ENCODE data around the gene ASB1.

ASB1 gene

GRCh38 chr2:238459081-238459629 is 32.4 kb downstream of the ASB1 start:
- TF ChIP-seq, protein P1, sequence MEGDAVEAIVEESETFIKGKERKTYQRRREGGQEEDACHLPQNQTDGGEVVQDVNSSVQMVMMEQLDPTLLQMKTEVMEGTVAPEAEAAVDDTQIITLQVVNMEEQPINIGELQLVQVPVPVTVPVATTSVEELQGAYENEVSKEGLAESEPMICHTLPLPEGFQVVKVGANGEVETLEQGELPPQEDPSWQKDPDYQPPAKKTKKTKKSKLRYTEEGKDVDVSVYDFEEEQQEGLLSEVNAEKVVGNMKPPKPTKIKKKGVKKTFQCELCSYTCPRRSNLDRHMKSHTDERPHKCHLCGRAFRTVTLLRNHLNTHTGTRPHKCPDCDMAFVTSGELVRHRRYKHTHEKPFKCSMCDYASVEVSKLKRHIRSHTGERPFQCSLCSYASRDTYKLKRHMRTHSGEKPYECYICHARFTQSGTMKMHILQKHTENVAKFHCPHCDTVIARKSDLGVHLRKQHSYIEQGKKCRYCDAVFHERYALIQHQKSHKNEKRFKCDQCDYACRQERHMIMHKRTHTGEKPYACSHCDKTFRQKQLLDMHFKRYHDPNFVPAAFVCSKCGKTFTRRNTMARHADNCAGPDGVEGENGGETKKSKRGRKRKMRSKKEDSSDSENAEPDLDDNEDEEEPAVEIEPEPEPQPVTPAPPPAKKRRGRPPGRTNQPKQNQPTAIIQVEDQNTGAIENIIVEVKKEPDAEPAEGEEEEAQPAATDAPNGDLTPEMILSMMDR (IDR thresholded peaks at IDR 0.05; ENCODE audit: control insufficient read depth, extremely low read depth, insufficient read depth): no peak

DNA sequence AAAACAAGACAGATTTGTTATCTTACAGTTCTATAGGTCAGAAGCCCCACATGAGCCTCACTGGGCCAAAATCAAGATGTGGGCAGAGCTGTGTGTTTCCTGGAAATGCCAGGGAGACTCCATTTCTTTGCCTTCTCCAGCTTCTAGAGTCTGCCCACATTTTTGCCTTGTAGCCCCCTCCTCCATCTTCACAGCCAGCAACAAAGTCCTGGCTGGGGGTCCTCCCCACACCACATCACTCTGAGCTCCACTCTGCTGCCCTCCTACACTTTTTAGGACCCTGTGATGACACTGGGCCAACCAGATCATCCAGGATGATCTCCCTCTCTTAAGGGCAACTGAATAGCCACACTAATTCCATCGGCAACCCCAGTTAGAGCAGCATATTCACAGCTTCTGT is 34.3 kb downstream of the ASB1 start:
- no peak for DNase-seq (ENCODE audit: low read depth)
- TF ChIP-seq, protein P1 (IDR thresholded peaks at IDR 0.05; ENCODE audit: control insufficient read depth, extremely low read depth, insufficient read depth): no peak
- no peak overlapping the region for H3K4me3 ChIP-seq (ENCODE audit: low read depth, low read length)

More at GRCh38 chr2:238459081-238459629, 32.4 kb downstream of the ASB1 start:
- DNase-seq (ENCODE audit: low read depth): no peak
- H3K4me3 ChIP-seq (ENCODE audit: low read depth, low read length): no peak overlapping the region

- no peak for DNase-seq (ENCODE audit: low read depth)
- H3K4me3 ChIP-seq (ENCODE audit: low read depth, low read length): no peak overlapping the region
- TF ChIP-seq, protein P1 (IDR thresholded peaks at IDR 0.05; ENCODE audit: control insufficient read depth, extremely low read depth, insufficient read depth): no peak
These were observed 34.8 kb downstream of the ASB1 start for GRCh38 chr2:238461491-238461890.

GRCh38 chr2:238461916-238462315 is 35.2 kb downstream of the ASB1 start:
- no peak for DNase-seq (ENCODE audit: low read depth)
- TF ChIP-seq, protein P1 (IDR thresholded peaks at IDR 0.05; ENCODE audit: control insufficient read depth, extremely low read depth, insufficient read depth): no peak
- no peak overlapping the region for H3K4me3 ChIP-seq (ENCODE audit: low read depth, low read length)

DNA sequence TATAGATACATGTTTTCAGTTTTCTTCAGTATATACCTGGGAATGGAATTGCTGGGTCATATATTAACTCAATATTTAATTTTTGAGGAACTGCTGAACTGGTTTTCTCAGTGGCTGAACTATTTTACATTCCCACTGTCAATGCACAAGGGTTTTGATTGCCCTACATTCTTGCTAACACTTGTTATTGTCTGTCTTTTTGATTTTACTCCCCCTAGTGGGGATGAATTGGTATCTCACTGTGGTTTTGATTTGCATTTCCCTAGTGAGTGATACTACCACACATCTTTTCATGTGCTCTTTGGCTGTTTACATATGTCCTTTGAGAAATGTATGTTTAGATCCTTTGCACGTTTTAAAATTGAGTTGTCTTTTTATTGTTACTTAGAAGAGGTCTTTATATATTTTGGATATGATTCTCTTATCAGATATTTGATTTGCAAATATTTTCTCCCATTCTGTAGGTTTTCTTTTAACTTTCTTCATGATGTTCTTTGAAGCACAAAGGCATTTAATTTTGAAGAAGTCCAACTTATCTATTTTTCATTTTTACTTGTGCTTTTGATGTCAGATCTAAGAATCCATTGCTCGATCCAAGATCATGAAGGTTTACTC is 36.2 kb downstream of the ASB1 start:
- H3K4me3 ChIP-seq (ENCODE audit: low read depth, low read length): no peak overlapping the region
- TF ChIP-seq, protein P1 (IDR thresholded peaks at IDR 0.05; ENCODE audit: control insufficient read depth, extremely low read depth, insufficient read depth): peak; percentile 62
- DNase-seq (ENCODE audit: low read depth): peak; percentile 18

- TF ChIP-seq, protein P1 (IDR thresholded peaks at IDR 0.05; ENCODE audit: control insufficient read depth, extremely low read depth, insufficient read depth): no peak
- DNase-seq (ENCODE audit: low read depth): no peak
- H3K4me3 ChIP-seq (ENCODE audit: low read depth, low read length): no peak overlapping the region
These were observed 37.7 kb downstream of the ASB1 start for GRCh38 chr2:238464389-238464788.
